Transverse colon (tissue), 4 donors: ENCODE results near the gene UBE2E2. TPM values are rescaled to one million over a fixed set of nuclear protein-coding genes. Genes with fewer than 3 reads are reported as not detected.
"Not testable (repeated sequence)": the region's sequence is repeated elsewhere in the genome, so short reads cannot be mapped to it uniquely, and the experiment has no call there.

Experiments
- DNase-seq: peaks from one replicate; pipeline ENCODE4 v3.0.0-alpha.2; 2019
- H3K27ac ChIP-seq, 4 donors: fragments of 200-600 bp; sonication (generic); 2 replicates each; pipeline ENCODE4 v1.5.1; 2016 to 2018; ENCODE audit warnings: inconsistent platforms in 4 of 4
- H3K27me3 ChIP-seq: fragments of 200-600 bp; sonication (generic); 2 replicates; pipeline ENCODE4 v1.5.1; 2017; ENCODE audit warnings: inconsistent platforms
- H3K36me3 ChIP-seq, 4 donors: fragments of 200-600 bp; sonication (generic); 2 replicates each; pipeline ENCODE4 v1.5.1; 2017 to 2019; ENCODE audit warnings: inconsistent platforms in 4 of 4
- H3K4me1 ChIP-seq, 4 donors: fragments of 200-600 bp; sonication (generic); 2 replicates each; pipeline ENCODE4 v1.5.1; 2017 to 2020; ENCODE audit warnings: inconsistent platforms in 4 of 4
- H3K4me3 ChIP-seq, 4 donors: fragments of 200-600 bp; sonication (generic); 1 replicate in 1 of 4; 2 replicates in 3 of 4; pipeline versions ENCODE4 v1.5.1 to v1.6.1; 2017 to 2019; ENCODE audit warnings: inconsistent platforms in 4 of 4
- H3K9me3 ChIP-seq, 2 donors: fragments of 200-600 bp; sonication (generic); 2 replicates each; pipeline ENCODE4 v1.5.1; 2017 to 2019; ENCODE audit warnings: inconsistent platforms in 2 of 2
- EP300 ChIP-seq: sonication (generic); formaldehyde crosslinking; IDR thresholded peaks from one replicate; pipeline ENCODE4 v1.6.1; 2017; ENCODE audit warnings: antibody characterized with exemption, low read depth
- POLR2A ChIP-seq: fragments of 450-650 bp; IDR thresholded peaks from one replicate; pipeline ENCODE4 v1.6.1; 2016; ENCODE audit warnings: antibody characterized with exemption, mild to moderate bottlenecking, moderate library complexity
- POLR2AphosphoS5 ChIP-seq, 3 donors: sonication (generic); formaldehyde crosslinking; IDR thresholded peaks; one replicate each; pipeline ENCODE4 v1.6.1; 2016; ENCODE audit warnings: antibody characterized with exemption in 3 of 3
- whole genome bisulfite sequencing, 2 donors: methylation state at CpG; one replicate each; pipeline ENCODE4 v1.1.5; 2018; ENCODE audit warnings: low coverage in 1 of 2; 5-methylcytosine and 5-hydroxymethylcytosine counted together
- in situ Hi-C, 4 donors: fragments of 200-750 bp; cut with MboI; loops; one replicate each; pipeline versions ENCODE4 v1.15.0 to v1.15.1; 2017; ENCODE audit warnings: low sequenced_read_pairs in 3 of 4, low pct_ligation_motif_present in 1 of 4, low pct_unique_long_range_greater_than_20kb in 1 of 4
- intact Hi-C: fragments of 100-400 bp; cut with DNase I; formaldehyde crosslinking; loops from one replicate; pipeline ENCODE4 v1.15.1; 2023; ENCODE audit warnings: low total_unique reads
- total RNA-seq, 4 donors: library from RNA; depleted of rRNA; stranded (reverse); fragments of >200 nt; gene quantifications; one replicate each; pipeline ENCODE4 v1.1.0, GENCODE V29; 2016
- TF ChIP-seq, protein P1 (sequence below), 5 experiments: fragments of 200-600 bp in 3 of 5; fragments of 450-650 bp in 2 of 5; sonication (generic) in 3 of 5; IDR thresholded peaks; 1 replicate in 2 of 5; 2 replicates in 3 of 5; pipeline ENCODE4 v1.5.1; 2016 to 2017; ENCODE audit warnings: antibody characterized with exemption in 5 of 5, inconsistent platforms in 3 of 5, mild to moderate bottlenecking in 2 of 5, moderate library complexity in 1 of 5

UBE2E2 gene
- total RNA-seq, 4 donors from 2014 or later, result 5.4 to 133 (median 7.6) TPM

DNA sequence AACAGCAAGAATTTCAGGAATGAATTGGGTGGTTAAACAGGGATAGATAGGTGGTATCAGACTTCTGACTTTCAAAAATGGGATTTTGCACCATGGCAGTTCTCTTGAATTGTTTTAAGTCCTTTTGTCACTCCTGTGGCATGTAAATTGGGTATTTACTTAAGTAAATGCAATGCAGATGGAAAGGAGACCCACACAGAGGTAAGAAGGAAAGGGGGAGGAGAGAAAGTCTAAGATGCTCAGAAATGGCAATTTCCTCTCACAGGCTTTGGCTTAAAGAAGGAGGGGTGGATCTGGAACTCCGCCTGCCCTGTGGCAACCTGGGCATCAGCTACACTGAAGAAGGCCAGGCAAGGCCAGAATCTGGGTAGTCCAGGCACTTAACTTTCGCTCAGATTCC lies 405.5 kb downstream of the UBE2E2 start:
- H3K4me1 ChIP-seq, result peaks cover 8 to 27% (median 20%) of the 10 kb centered on the region in 4 donors
- no peaks in the 10 kb centered on the region for H3K9me3 ChIP-seq
- 98 to 100% methylated on average over 1 to 2 of the region's 2 CpGs for WGBS, 2 donors
- intact Hi-C loops, result no loop called here
- DNase-seq, result no peak
- H3K36me3 ChIP-seq, result no peaks in the 10 kb centered on the region
- TF ChIP-seq POLR2AphosphoS5 (IDR thresholded peaks at IDR 0.05), result no peak
- TF ChIP-seq, protein P1, sequence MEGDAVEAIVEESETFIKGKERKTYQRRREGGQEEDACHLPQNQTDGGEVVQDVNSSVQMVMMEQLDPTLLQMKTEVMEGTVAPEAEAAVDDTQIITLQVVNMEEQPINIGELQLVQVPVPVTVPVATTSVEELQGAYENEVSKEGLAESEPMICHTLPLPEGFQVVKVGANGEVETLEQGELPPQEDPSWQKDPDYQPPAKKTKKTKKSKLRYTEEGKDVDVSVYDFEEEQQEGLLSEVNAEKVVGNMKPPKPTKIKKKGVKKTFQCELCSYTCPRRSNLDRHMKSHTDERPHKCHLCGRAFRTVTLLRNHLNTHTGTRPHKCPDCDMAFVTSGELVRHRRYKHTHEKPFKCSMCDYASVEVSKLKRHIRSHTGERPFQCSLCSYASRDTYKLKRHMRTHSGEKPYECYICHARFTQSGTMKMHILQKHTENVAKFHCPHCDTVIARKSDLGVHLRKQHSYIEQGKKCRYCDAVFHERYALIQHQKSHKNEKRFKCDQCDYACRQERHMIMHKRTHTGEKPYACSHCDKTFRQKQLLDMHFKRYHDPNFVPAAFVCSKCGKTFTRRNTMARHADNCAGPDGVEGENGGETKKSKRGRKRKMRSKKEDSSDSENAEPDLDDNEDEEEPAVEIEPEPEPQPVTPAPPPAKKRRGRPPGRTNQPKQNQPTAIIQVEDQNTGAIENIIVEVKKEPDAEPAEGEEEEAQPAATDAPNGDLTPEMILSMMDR (IDR thresholded peaks at IDR 0.05), result no peak
- no peak for TF ChIP-seq EP300
- TF ChIP-seq POLR2A, result no peak
- H3K4me3 ChIP-seq, result no peak overlapping the region
- no peaks in the 10 kb centered on the region for H3K27me3 ChIP-seq
- no peak overlapping the region for H3K27ac ChIP-seq
- in situ Hi-C loops, result no loop called here

GRCh38 chr3:23611737-23612295 lies 408.7 kb downstream of the UBE2E2 start:
- Histone ChIP-seq H3K27ac (peak overlapping the region; percentile 45 to 77 (median 68)), H3K4me1 (peaks cover 8 to 27% (median 20%) of the 10 kb centered on the region in 4 donors), H3K9me3 (no peaks in the 10 kb centered on the region), H3K27me3 (no peaks in the 10 kb centered on the region), H3K4me3 (peak overlapping the region in 2 of 4 donors; percentile 10 to 17), H3K36me3 (no peaks in the 10 kb centered on the region)
- DNase-seq, result peak; percentile 57
- in situ Hi-C loops, result no loop called here
- WGBS, 2 donors, result 15 to 22% methylated on average over 9 to 13 of the region's 13 CpGs
- intact Hi-C loops, result no loop called here
- TF ChIP-seq, protein P1 (IDR thresholded peaks at IDR 0.05), result no peak
- TF ChIP-seq EP300, result no peak
- TF ChIP-seq POLR2A, result no peak
- no peak for TF ChIP-seq POLR2AphosphoS5 (IDR thresholded peaks at IDR 0.05)

- in situ Hi-C loops (no loop called here), intact Hi-C loops (no loop called here)
- no peaks in the 10 kb centered on the region for H3K27me3 ChIP-seq
- TF ChIP-seq, protein P1 (IDR thresholded peaks at IDR 0.05), result peak in 1 of 5 experiments; percentile 10
- TF ChIP-seq POLR2A (no peak), EP300 (no peak), POLR2AphosphoS5 (IDR thresholded peaks at IDR 0.05) (no peak)
- 32 to 49% methylated on average over 9 to 15 of the region's 15 CpGs for WGBS, 2 donors
- H3K4me3 ChIP-seq, result peak overlapping the region in 2 of 4 donors; percentile 10 to 17
- DNase-seq, result peak; percentile 31
- H3K9me3 ChIP-seq, result no peaks in the 10 kb centered on the region
- peak overlapping the region; percentile 45 to 77 (median 68) for H3K27ac ChIP-seq
- peaks cover 8 to 26% (median 19%) of the 10 kb centered on the region in 4 donors for H3K4me1 ChIP-seq
- H3K36me3 ChIP-seq, result no peaks in the 10 kb centered on the region
Observed at GRCh38 chr3:23612296-23612891, 409.3 kb downstream of the UBE2E2 start.

DNA sequence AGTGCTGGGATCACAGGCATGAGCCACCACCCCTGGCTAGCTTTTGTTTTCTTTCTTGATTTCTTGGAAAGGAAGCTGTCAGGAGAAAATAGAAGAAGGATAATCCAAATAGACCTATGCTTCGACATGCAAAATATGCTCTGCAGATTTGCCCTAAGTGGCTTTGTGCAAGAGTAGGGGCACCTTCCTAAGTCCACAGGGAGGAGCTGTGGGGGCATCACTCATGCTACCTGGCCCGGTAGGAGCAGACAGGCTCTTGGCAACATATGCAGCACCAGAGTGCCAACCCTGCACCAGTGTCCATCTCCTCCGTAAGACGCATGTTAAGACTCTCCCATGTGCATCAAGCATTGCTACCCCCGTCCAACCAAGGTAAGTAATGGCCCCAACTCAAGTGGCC lies 411.9 kb downstream of the UBE2E2 start:
- in situ Hi-C loops, result no loop called here
- H3K27me3 ChIP-seq, result no peaks in the 10 kb centered on the region
- no peak overlapping the region for H3K4me3 ChIP-seq
- TF ChIP-seq EP300 (no peak), POLR2AphosphoS5 (IDR thresholded peaks at IDR 0.05) (no peak), POLR2A (no peak)
- TF ChIP-seq, protein P1 (IDR thresholded peaks at IDR 0.05), result no peak
- H3K27ac ChIP-seq, result no peak overlapping the region
- no peaks in the 10 kb centered on the region for H3K36me3 ChIP-seq
- 95% methylated on average over 5 of the region's 5 CpGs; no CpG with 5 or more reads in 1 of the 2 donors for WGBS, 2 donors
- intact Hi-C loops, result no loop called here
- H3K4me1 ChIP-seq, result peaks cover 8 to 22% (median 17%) of the 10 kb centered on the region in 4 donors
- H3K9me3 ChIP-seq, result no peaks in the 10 kb centered on the region
- DNase-seq, result no peak

- H3K4me3 ChIP-seq, H3K36me3 ChIP-seq, H3K27me3 ChIP-seq, DNase-seq, H3K9me3 ChIP-seq, H3K4me1 ChIP-seq, intact Hi-C loops, in situ Hi-C loops, H3K27ac ChIP-seq: not testable (repeated sequence)
- 97 to 100% methylated on average over 2 of the region's 2 CpGs for WGBS, 2 donors
Observed at GRCh38 chr3:23618475-23618874, 415.3 kb downstream of the UBE2E2 start.
